Testis (tissue), 5 donors: ENCODE measurements around the gene WDR3. TPM values are rescaled to one million over a fixed set of nuclear protein-coding genes. Genes with fewer than 3 reads are reported as not detected.

Experiments
- DNase-seq: peaks from one replicate; pipeline ENCODE4 v3.0.0-alpha.2; 2019
- H3K27ac ChIP-seq, 2 donors: fragments of 200-600 bp; sonication (generic); one replicate each; pipeline ENCODE4 v1.5.1; 2019
- H3K27me3 ChIP-seq: fragments of 200-600 bp; sonication (generic); one replicate; pipeline ENCODE4 v1.5.1; 2019
- H3K36me3 ChIP-seq: fragments of 200-600 bp; sonication (generic); one replicate; pipeline ENCODE4 v1.5.1; 2017; ENCODE audit warnings: low read depth; ENCODE audit errors: missing control alignments
- H3K4me1 ChIP-seq: fragments of 200-600 bp; sonication (generic); one replicate; pipeline ENCODE4 v1.5.1; 2019
- H3K4me3 ChIP-seq, 2 donors: fragments of 200-600 bp; sonication (generic); one replicate each; pipeline ENCODE4 v1.5.1; 2017 to 2019
- H3K9me3 ChIP-seq: fragments of 200-600 bp; sonication (generic); one replicate; pipeline ENCODE4 v1.5.1; 2017
- CTCF ChIP-seq, 3 experiments: fragments of 450-650 bp in 2 of 3; fragments of 200-600 bp in 1 of 3; sonication (generic) in 1 of 3; IDR thresholded peaks; one replicate each; pipeline ENCODE4 v1.5.1; 2016 to 2019; ENCODE audit warnings: antibody characterized with exemption in 3 of 3, mild to moderate bottlenecking in 2 of 3, moderate library complexity in 1 of 3
- POLR2A ChIP-seq: fragments of 450-650 bp; IDR thresholded peaks from one replicate; pipeline ENCODE4 v1.6.1; 2017; ENCODE audit warnings: antibody characterized with exemption, mild to moderate bottlenecking, moderate library complexity
- WGBS, 2 donors: methylation state at CpG; one replicate each; pipeline ENCODE4 v1.1.5; 2018; 5-methylcytosine and 5-hydroxymethylcytosine counted together
- intact Hi-C: fragments of 100-400 bp; cut with DNase I; formaldehyde crosslinking; loops from one replicate; pipeline ENCODE4 v1.15.1; 2023; ENCODE audit warnings: low total_unique reads
- long read RNA-seq, 2 donors: transcript quantifications; one replicate each; lab custom pipeline, GENCODE V29; 2026
- polyA plus RNA-seq: library from polyadenylated mRNA; stranded (reverse); fragments of 350-450 nt; fragmentation: Illumina TruSeq; extraction: RNeasy Lipid Tissue Mini Kit (QIAGEN cat#74804); gene quantifications from one replicate; pipeline ENCODE4 v1.2.3, GENCODE V29; 2014; ENCODE audit warnings: low read depth, low replicate concordance; ENCODE audit not compliant: insufficient read depth
- total RNA-seq, 2 donors: library from RNA; depleted of rRNA; stranded (reverse); fragments of >200 nt; gene quantifications; one replicate each; pipeline ENCODE4 v1.2.3, GENCODE V29; 2016

WDR3 gene
- total RNA-seq, result 10 to 100 TPM; 15.6 to 21.9 TPM
- polyA plus RNA-seq, result 34.4 TPM
- long read RNA-seq, donor 1, full-length matches to known transcripts, result 4 of 4 reads
- long read RNA-seq, donor 1, partial matches to known transcripts, result 0 of 4 reads
- long read RNA-seq, donor 1, other reads (novel, unspliced or antisense), result 0 of 4 reads
- long read RNA-seq, donor 2, result 0 reads

DNA sequence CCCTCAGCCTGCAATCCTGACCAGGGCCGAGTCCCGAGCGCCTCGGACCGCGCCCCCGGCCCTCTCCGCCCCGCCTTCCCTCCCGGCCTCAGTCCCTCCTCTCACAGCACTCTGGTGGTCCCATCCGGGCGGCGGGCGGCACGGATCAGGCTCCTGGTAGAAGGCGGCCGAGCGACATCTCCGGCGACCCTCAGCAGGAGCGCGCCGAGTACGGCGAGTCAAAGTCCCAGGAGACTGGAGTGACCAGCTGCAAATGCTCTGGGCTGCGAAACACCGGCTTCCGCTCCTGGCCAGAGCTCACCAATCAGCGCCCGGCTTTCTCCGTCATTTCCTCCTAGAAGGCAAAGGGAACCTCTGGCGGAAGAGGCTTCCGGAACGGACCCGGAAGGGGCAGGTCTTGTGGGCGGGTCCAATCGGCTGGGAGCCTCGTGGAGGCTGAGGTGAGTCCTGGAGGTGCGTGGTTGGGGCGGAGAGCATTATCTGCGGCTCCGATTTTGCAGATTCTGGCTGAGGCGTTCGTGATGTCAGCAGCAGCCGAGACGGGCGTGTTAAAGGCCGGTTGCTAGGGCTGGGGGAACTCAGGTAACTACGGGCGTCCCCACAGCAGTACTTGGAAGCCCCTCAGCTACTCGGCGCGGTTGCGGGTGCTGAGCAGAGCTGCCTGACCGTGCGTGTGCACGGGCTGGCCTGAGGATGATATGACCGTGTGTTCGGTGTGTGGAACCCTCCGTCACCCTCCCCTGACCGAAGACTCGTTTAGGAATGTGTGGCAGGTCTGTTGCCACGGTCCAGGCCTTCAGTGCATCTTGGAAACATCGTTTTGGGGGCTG, at the start of gene WDR3, which contains the start of gene GDAP2:
WDR3 (plus strand) TSS at position 397 of the 830 bp plus-strand sequence. CDS start 3,581 bp downstream, outside the sequence.
GDAP2 (minus strand) TSS at position 279 of the 830 bp plus-strand sequence. CDS start 9,264 bp downstream, outside the sequence.
- intact Hi-C loops, result no loop called here
- Histone ChIP-seq H3K27me3 (no peaks in the 10 kb centered on the region), H3K36me3 (no peaks in the 10 kb centered on the region), H3K27ac (peak within 1 kb of the TSS; percentile 81 to 88), H3K4me3 (peak within 1 kb of the TSS; percentile 86 to 99), H3K9me3 (no peaks in the 10 kb centered on the region), H3K4me1 (peaks cover 13% of the 10 kb centered on the region)
- WGBS, 2 donors, result 0% methylated on average over 20 to 64 of the region's 64 CpGs
- TF ChIP-seq CTCF (IDR thresholded peaks at IDR 0.05) (no peak), POLR2A (peak; percentile 16)
- DNase-seq, result peak; percentile 99

GRCh38 chr1:117883616-117884015, 45.9 kb upstream of the WDR3 start:
- TF ChIP-seq CTCF (IDR thresholded peaks at IDR 0.05), result no peak
- no peak for TF ChIP-seq POLR2A

DNA sequence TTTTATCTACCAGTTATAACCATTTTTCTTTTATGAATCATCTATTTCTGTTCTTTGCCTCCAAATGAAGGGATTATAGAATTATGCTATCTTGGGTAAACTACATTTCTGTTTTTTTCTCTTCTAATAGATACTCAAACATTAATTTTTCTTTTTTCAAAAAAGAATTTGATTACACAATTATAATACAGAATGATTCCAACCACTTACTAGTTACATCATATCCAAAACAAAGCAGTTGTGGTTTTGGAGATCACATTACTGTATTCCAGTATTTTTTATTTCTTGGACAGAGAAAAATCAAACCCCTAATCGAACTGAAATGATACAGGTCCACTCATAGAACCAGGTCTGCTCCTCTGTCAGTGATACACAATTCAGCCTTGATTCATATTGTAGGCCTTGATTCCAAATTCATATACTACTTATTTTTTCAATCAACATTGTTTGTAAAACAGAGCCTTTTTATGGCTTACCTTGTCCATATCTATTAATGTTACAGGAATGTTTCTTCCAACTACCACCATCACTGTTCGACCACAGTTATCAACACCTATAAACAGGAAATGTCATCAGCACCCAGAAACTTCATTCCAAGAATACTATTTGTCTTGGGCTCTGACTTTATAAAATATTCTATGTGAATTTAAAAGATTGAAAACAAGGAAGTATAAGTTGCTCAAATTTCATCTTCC, 43.3 kb upstream of the WDR3 start:
- no peaks in the 10 kb centered on the region for H3K4me1 ChIP-seq
- no peaks in the 10 kb centered on the region for H3K36me3 ChIP-seq
- intact Hi-C loops, result no loop called here
- H3K27me3 ChIP-seq, result no peaks in the 10 kb centered on the region
- H3K27ac ChIP-seq, result no peak overlapping the region
- DNase-seq, result no peak
- H3K4me3 ChIP-seq, result no peak overlapping the region
- H3K9me3 ChIP-seq, result no peaks in the 10 kb centered on the region
- TF ChIP-seq POLR2A (no peak), CTCF (IDR thresholded peaks at IDR 0.05) (no peak)
- WGBS, 2 donors, result 87 to 88% methylated on average over 2 of the region's 2 CpGs

More at GRCh38 chr1:117883616-117884015, 45.9 kb upstream of the WDR3 start:
- intact Hi-C loops, result no loop called here
- Histone ChIP-seq H3K4me1 (no peaks in the 10 kb centered on the region), H3K27ac (no peak overlapping the region), H3K4me3 (no peak overlapping the region), H3K9me3 (no peaks in the 10 kb centered on the region), H3K36me3 (no peaks in the 10 kb centered on the region), H3K27me3 (no peaks in the 10 kb centered on the region)
- no peak for DNase-seq
- 68 to 83% methylated on average over 1 of the region's 1 CpG for WGBS, 2 donors

DNA sequence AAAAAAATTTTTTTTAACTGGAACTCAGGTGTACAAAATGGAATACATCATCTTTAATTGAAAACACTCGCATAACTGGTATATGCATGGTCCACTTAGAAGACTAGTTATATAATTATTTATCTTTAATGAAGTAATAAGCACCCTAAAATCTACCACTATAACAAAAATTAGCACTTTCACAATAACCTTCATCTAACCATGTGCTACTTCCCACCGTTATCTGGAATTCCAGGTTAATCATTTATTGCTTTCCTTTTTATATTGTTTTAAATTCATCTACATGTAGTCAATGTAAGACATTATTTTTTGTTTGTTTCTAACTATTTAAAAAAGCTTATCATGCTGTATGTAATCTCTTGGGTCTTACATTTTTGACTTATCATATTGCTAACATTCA, 39.1 kb upstream of the WDR3 start:
- intact Hi-C loops, result no loop called here
- H3K27me3 ChIP-seq, result no peaks in the 10 kb centered on the region
- 92 to 99% methylated on average over 2 of the region's 2 CpGs for WGBS, 2 donors
- H3K4me3 ChIP-seq, result no peak overlapping the region
- no peaks in the 10 kb centered on the region for H3K9me3 ChIP-seq
- TF ChIP-seq POLR2A (no peak), CTCF (IDR thresholded peaks at IDR 0.05) (no peak)
- H3K27ac ChIP-seq, result no peak overlapping the region
- no peaks in the 10 kb centered on the region for H3K36me3 ChIP-seq
- H3K4me1 ChIP-seq, result no peaks in the 10 kb centered on the region
- DNase-seq, result no peak
